WTC11 (cell line): Measurements from ENCODE around the gene PLSCR4. TPM values are rescaled to one million over a fixed set of nuclear protein-coding genes. Genes with fewer than 3 reads are reported as not detected.

Source experiments
- ATAC-seq: fragments of 200-7000 bp; cut with Tn5 transposase; 2 replicates; pipeline ENCODE4 v1.10.0; 2021; ENCODE audit warnings: mild to moderate bottlenecking, moderate library complexity
- CTCF ChIA-PET: fragments of 300-600 bp; sonication (Branson Sonifier 250); formaldehyde crosslinking; loops from one replicate; lab custom pipeline; 2021; ENCODE audit warnings: antibody characterized with exemption; lab: Charles Lee
- POLR2A ChIA-PET: fragments of 350-600 bp; sonication (Branson Sonifier 250); formaldehyde crosslinking; loops from one replicate; lab custom pipeline; 2021; ENCODE audit warnings: antibody characterized with exemption; lab: Charles Lee
- DNase-seq: peaks from one replicate; pipeline ENCODE4 v3.0.0; 2021; ENCODE audit warnings: low spot score
- H3K27ac Mint-ChIP-seq: 2 replicates; pipeline ENCODE4 v1.8.0; 2021; ENCODE audit warnings: mixed read lengths
- H3K27me3 Mint-ChIP-seq: 2 replicates; pipeline ENCODE4 v1.8.0; 2021; ENCODE audit warnings: low read depth, mild to moderate bottlenecking, moderate library complexity, mixed read lengths
- H3K36me3 Mint-ChIP-seq: 2 replicates; pipeline ENCODE4 v1.8.0; 2021; ENCODE audit warnings: mixed read lengths
- H3K4me1 Mint-ChIP-seq: 2 replicates; pipeline ENCODE4 v1.8.0; 2022; ENCODE audit warnings: mixed read lengths
- H3K4me3 Mint-ChIP-seq: 2 replicates; pipeline ENCODE4 v1.8.0; 2021; ENCODE audit warnings: mild to moderate bottlenecking, moderate library complexity, mixed read lengths
- H3K9me3 Mint-ChIP-seq: 2 replicates; pipeline ENCODE4 v1.8.0; 2021; ENCODE audit warnings: mixed read lengths
- AR ChIP-seq: fragments of 250-450 bp; sonication (Bioruptor Pico); IDR thresholded peaks from 2 replicates; pipeline ENCODE4 v1.9.0; 2021; ENCODE audit warnings: mild to moderate bottlenecking
- E2F5 ChIP-seq: sonication (generic); formaldehyde crosslinking; IDR thresholded peaks from 2 replicates; pipeline ENCODE4 v1.8.1; 2022; ENCODE audit warnings: mild to moderate bottlenecking, moderate library complexity, missing genetic modification reagents
- ERG ChIP-seq: fragments of 250-450 bp; sonication (Bioruptor Pico); IDR thresholded peaks from 2 replicates; pipeline ENCODE4 v1.8.0; 2021; ENCODE audit warnings: mild to moderate bottlenecking
- GRHL2 ChIP-seq: fragments of 250-450 bp; sonication (Bioruptor Pico); IDR thresholded peaks from 2 replicates; pipeline ENCODE4 v1.8.0; 2022; ENCODE audit warnings: mild to moderate bottlenecking, moderate library complexity; ENCODE audit not compliant: insufficient replicate concordance, severe bottlenecking
- ZBTB21 ChIP-seq: sonication (generic); formaldehyde crosslinking; IDR thresholded peaks from 2 replicates; pipeline ENCODE4 v1.8.1; 2023; ENCODE audit warnings: mild to moderate bottlenecking, missing genetic modification reagents, borderline replicate concordance
- ZBTB43 ChIP-seq: sonication (generic); formaldehyde crosslinking; IDR thresholded peaks from 2 replicates; pipeline ENCODE4 v1.8.1; 2023; ENCODE audit warnings: mild to moderate bottlenecking, missing genetic modification reagents
- ZNF121 ChIP-seq: sonication (generic); formaldehyde crosslinking; IDR thresholded peaks from 2 replicates; pipeline ENCODE4 v1.8.0; 2023; ENCODE audit warnings: missing genetic modification reagents
- ZNF263 ChIP-seq: sonication (generic); formaldehyde crosslinking; IDR thresholded peaks from 2 replicates; pipeline ENCODE4 v1.8.1; 2022; ENCODE audit warnings: low read depth, mild to moderate bottlenecking, moderate library complexity, missing genetic modification reagents
- ZNF396 ChIP-seq: fragments of 250-450 bp; sonication (Bioruptor Pico); IDR thresholded peaks from 2 replicates; pipeline ENCODE4 v1.8.0; 2021; ENCODE audit warnings: mild to moderate bottlenecking, moderate library complexity, borderline replicate concordance
- ZNF423 ChIP-seq: fragments of 250-450 bp; sonication (Bioruptor Pico); IDR thresholded peaks from 2 replicates; pipeline ENCODE4 v2.1.2; 2022; ENCODE audit warnings: mild to moderate bottlenecking, moderate library complexity
- total RNA-seq: library from RNA; stranded (reverse); gene quantifications from 3 replicates; pipeline ENCODE4 v1.2.3, GENCODE V29; 2021
- TF ChIP-seq, protein P1 (sequence below): sonication (generic); formaldehyde crosslinking; IDR thresholded peaks from 2 replicates; pipeline ENCODE4 v1.8.0; 2023; ENCODE audit warnings: missing genetic modification reagents
- TF ChIP-seq, protein P2 (sequence below): sonication (generic); formaldehyde crosslinking; IDR thresholded peaks from 2 replicates; pipeline ENCODE4 v1.8.1; 2022; ENCODE audit warnings: missing genetic modification reagents, borderline replicate concordance

Gene PLSCR4
- total RNA-seq, 1 experiment from 2014 or later: 3.5 TPM

DNA sequence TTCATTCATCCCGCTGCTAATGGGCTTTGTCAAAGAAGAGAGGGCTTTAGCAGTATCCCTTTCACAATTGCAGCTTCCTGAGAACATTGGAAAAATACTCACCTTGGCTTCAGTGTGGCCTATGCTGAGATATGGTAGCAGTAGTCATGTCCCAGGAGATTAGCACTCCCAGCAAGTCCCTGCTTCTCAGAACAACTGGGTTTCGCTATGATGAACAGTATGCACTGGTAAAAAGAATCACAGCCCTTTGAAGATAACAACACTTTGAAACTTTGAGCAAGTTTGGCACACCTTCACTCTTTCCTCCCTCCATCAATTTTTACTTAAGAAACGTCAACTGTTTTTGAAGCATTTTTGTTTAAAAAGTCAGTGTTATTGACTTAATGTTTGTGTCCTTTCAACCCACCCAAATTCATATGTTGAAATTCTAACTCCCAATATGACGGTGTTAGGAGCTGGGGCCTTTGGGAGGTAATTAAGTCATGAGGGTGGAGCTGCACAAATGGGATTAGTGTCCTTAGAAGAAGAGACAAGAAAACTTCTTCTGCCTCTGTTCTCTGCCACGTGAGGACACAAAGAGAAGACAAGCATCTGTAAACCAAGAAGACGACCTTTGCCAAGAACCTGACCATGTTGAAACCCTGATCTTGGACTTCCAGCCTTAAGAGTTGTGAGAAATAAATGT lies 17.8 kb upstream of the PLSCR4 start:
- DNase-seq (no peak), ATAC-seq (no peak)
- no peak overlapping the region for H3K27ac Mint-ChIP-seq
- ChIA-PET POLR2A (no interaction called here), CTCF (no interaction called here)
- H3K4me1 Mint-ChIP-seq: peaks cover 42% of the 10 kb centered on the region
- H3K4me3 Mint-ChIP-seq: no peak overlapping the region
- H3K36me3 Mint-ChIP-seq: peaks cover 10% of the 10 kb centered on the region
- peaks cover 17% of the 10 kb centered on the region for H3K9me3 Mint-ChIP-seq
- H3K27me3 Mint-ChIP-seq: no peaks in the 10 kb centered on the region
- TF ChIP-seq GRHL2 (CRISPR knock-in tag) (no peak), ZNF263 (no peak), ERG (CRISPR knock-in tag) (no peak)
- TF ChIP-seq, protein P1, sequence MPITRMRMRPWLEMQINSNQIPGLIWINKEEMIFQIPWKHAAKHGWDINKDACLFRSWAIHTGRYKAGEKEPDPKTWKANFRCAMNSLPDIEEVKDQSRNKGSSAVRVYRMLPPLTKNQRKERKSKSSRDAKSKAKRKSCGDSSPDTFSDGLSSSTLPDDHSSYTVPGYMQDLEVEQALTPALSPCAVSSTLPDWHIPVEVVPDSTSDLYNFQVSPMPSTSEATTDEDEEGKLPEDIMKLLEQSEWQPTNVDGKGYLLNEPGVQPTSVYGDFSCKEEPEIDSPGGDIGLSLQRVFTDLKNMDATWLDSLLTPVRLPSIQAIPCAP (CRISPR knock-in tag): no peak

- CTCF ChIA-PET: no interaction called here
- TF ChIP-seq ZNF423 (peak; percentile 17; the same call in 1 of the 2 replicates), AR (CRISPR knock-in tag) (no peak), ZNF396 (CRISPR knock-in tag) (no peak), ZBTB21 (no peak), ZBTB43 (no peak)
- TF ChIP-seq, protein P2, sequence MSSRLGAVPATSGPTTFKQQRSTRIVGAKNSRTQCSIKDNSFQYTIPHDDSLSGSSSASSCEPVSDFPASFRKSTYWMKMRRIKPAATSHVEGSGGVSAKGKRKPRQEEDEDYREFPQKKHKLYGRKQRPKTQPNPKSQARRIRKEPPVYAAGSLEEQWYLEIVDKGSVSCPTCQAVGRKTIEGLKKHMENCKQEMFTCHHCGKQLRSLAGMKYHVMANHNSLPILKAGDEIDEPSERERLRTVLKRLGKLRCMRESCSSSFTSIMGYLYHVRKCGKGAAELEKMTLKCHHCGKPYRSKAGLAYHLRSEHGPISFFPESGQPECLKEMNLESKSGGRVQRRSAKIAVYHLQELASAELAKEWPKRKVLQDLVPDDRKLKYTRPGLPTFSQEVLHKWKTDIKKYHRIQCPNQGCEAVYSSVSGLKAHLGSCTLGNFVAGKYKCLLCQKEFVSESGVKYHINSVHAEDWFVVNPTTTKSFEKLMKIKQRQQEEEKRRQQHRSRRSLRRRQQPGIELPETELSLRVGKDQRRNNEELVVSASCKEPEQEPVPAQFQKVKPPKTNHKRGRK (CRISPR knock-in tag): no peak
- ATAC-seq (no peak), DNase-seq (no peak)
- H3K4me1 Mint-ChIP-seq: peaks cover 49% of the 10 kb centered on the region
- H3K9me3 Mint-ChIP-seq: peaks cover 9% of the 10 kb centered on the region
- H3K27me3 Mint-ChIP-seq: no peaks in the 10 kb centered on the region
- peak overlapping the region; percentile 20; the same call in 1 of the 2 replicates for H3K4me3 Mint-ChIP-seq
- POLR2A ChIA-PET: no interaction called here
- H3K36me3 Mint-ChIP-seq: peaks cover 4% of the 10 kb centered on the region
- H3K27ac Mint-ChIP-seq: peak overlapping the region; percentile 80; the same call in 1 of the 2 replicates
Observed at GRCh38 chr3:146265720-146266119, 14.8 kb upstream of the PLSCR4 start.

- ChIA-PET POLR2A (no interaction called here), CTCF (no interaction called here)
- no peak overlapping the region for H3K4me3 Mint-ChIP-seq
- no peaks in the 10 kb centered on the region for H3K27me3 Mint-ChIP-seq
- 0 out of 2 replicates have a peak overlapping the region, but pooled peaks have one; percentile 59 for H3K27ac Mint-ChIP-seq
- DNase-seq (no peak), ATAC-seq (no peak)
- H3K9me3 Mint-ChIP-seq: peaks cover 6% of the 10 kb centered on the region
- no peak for TF ChIP-seq ZNF121
- TF ChIP-seq E2F5 (CRISPR knock-in tag): no peak
- peaks cover 7% of the 10 kb centered on the region for H3K36me3 Mint-ChIP-seq
- peaks cover 55% of the 10 kb centered on the region for H3K4me1 Mint-ChIP-seq
Observed at GRCh38 chr3:146262371-146263110, 11.6 kb upstream of the PLSCR4 start.
